Mucosa of gallbladder (tissue), 1 donor: Measurements from ENCODE around the gene UNC45A. TPM values are rescaled to one million over a fixed set of nuclear protein-coding genes. Genes with fewer than 3 reads are reported as not detected.
A peak's percentile ranks its signal among the peaks of the same experiment; 100 is the strongest.
"Not testable (repeated sequence)": the region's sequence is repeated elsewhere in the genome, so short reads cannot be mapped to it uniquely, and the experiment has no call there.

Experiments used
- DNase-seq: peaks from one replicate; pipeline ENCODE4 v3.0.0-alpha.2; 2020; ENCODE audit warnings: low spot score
- total RNA-seq: library from RNA; stranded (reverse); gene quantifications from one replicate; pipeline ENCODE4 v1.2.1, GENCODE V29; 2021
- donor health status: DM: no; HTN: no; CAD: no.

The UNC45A gene
- total RNA-seq, 1 donor from 2014 or later = 117 TPM

DNA sequence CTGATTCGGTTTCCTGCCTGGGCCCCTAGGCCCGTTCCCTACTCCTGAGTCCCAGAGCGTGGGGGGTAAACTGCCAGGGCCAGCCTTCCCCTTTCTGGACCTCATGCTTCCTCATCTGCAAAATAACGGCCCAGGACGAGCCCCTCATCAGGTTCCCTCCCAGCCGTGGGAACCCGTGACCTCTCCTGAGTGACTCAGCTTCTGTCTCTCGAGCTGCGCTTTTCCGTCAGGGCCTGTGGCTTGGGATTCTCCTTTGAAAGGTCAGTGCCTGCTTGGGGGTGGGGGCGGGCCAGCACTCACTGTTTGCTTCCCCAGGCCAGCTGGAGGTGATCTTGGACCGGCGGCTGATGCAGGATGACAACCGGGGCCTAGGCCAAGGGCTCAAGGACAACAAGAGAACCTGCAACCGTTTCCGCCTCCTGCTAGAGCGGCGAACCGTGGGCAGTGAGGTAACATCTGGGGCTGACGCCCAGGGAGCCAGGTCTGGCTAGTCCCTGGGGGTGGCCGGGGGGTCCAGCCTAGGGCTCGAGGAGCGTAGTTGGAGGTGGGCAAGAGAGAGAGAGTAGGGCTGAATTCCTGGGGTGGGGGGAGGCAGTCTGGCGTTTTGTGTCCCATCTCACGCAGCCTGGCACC is 19.2 kb upstream of the UNC45A start:
- DNase-seq = peak; percentile 45

DNA sequence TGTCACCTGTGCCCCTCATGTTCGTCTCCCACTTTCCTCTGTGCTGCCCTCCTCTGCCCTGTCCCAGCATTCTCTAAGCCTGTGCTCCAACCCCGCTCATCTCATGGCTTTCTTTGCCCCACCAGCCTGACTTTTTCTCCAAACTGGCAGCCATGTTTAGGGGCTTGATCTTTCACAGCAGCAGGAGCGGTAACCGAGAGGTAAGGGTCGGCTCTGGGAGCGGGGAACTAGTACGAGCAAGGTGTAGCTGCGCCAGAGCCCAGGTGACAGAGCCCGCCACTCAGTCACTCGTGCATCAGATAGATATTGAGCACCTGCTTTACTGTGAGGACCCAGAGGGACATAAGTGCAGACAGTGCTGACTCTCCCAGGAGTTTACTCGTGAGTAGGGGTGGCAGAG is 18.6 kb upstream of the UNC45A start:
- DNase-seq = no peak

DNA sequence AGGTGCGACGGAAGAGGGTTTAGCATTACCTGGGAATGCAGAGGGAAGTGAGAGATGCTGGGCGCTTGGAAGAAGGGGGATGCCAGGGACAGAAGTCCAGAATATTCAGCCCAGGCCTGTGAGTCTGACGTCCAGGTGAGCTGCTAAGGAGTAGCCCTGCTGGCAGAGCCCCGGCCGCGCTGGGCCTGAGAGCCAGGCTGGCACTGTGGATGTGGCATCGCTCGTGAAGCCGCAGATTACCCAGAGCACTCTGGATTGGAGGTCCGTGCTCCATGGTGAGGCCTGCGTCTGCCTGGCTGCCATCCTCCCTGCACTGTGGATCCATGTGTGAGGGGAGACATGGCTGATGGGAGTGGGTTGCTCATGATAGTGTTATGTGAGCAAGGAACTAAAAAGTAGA is 17.5 kb upstream of the UNC45A start:
- DNase-seq = no peak

GRCh38 chr15:90918034-90918788 is 16.9 kb upstream of the UNC45A start:
- no peak for DNase-seq

GRCh38 chr15:90918835-90919234 is 16.2 kb upstream of the UNC45A start:
- no peak for DNase-seq

GRCh38 chr15:90921887-90922286 is 13.2 kb upstream of the UNC45A start:
- DNase-seq = no peak

- DNase-seq = not testable (repeated sequence)
Measured at GRCh38 chr15:90922712-90923322, 12.3 kb upstream of the UNC45A start.

GRCh38 chr15:90924375-90924774 is 10.7 kb upstream of the UNC45A start:
- no peak for DNase-seq

DNA sequence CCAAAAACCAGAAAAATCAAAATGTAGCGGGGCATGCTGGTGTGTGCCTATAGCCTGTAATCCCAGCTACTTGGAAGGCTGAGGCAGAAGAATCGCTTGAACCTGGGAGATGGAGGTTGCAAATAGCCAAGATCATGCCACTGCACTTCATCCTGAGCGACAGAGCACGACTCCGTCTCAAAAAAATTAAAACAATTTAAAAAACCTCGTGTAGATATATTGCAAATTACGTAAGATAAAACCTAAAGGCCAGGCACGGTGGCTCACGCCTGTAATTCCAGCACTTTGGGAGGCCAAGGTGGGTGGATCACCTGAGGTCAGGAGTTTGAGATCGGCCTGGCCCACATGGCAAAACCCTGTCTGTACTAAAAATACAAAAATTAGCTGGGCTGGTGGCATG is 8.3 kb upstream of the UNC45A start:
- DNase-seq = not testable (repeated sequence)

DNA sequence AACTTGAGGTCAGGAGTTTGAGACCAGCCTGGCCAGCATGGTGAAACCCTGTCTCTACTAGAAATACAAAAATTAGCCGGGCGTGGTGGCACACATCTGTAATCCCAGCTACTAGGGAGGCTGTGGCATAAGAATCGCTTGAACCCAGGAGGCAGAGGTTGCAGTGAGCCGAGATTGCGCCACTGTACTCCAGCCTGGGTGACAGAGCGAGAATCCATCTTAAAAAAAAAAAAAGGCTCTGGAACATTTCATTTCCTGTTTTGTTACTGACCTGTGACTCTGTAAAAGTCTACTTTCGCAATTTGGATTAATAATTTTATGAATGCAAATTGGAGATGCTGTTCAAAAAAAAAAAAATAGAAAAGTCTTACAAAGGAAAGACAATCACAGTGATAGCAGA is 7.0 kb upstream of the UNC45A start:
- DNase-seq = not testable (repeated sequence)

- DNase-seq = no peak
Measured at GRCh38 chr15:90929246-90930019, 5.7 kb upstream of the UNC45A start.

GRCh38 chr15:90930861-90931574 is 4.1 kb upstream of the UNC45A start:
- DNase-seq = no peak

DNA sequence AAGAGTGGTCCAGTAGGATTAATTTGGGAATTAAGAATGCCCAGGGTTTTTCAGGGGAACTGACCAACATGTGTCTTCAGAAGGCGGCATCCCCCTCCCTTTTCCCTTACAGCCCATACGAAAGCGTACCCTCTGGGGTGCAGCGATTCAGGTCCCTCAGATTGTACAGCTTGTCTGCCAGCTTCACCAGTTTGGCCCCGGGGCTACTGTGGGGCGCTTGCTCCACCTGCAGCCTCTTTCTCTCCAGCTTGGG is 3.6 kb upstream of the UNC45A start:
- no peak for DNase-seq

- DNase-seq = peak; percentile 91
Measured at GRCh38 chr15:90931828-90932659, 3.0 kb upstream of the UNC45A start, which contains the start of gene HDDC3. TSS of gene HDDC3 (minus strand) at chr15:90932549. CDS start at chr15:90932540, 9 bp downstream.

DNA sequence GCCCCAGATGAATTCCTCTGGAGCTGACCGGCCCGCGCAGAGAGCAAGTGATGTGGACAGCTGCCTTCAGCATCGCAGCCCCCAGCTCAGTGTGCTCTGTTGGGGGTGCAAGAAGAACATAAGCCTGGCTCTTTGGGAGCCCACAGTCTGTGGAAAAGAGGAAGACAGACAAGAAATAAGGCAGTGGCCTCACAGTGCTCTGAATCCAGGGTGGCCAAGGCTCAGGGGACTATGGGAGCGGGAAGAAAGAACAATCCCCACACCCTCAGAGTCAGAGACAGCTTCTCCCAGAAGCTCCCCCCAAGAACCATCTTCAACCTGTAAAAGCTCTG is 2.5 kb upstream of the UNC45A start:
- DNase-seq = no peak

- DNase-seq = no peak
Measured at GRCh38 chr15:90933301-90933700, 1.8 kb upstream of the UNC45A start.

- DNase-seq = peak; percentile 90
Measured at GRCh38 chr15:90934256-90934948, 683 bp upstream of the UNC45A start.

- no peak for DNase-seq
Measured at GRCh38 chr15:90936823-90937222, 1.7 kb downstream of the UNC45A start.

GRCh38 chr15:90938261-90938660 is 3.2 kb downstream of the UNC45A start:
- no peak for DNase-seq

GRCh38 chr15:90939756-90940155 is 4.7 kb downstream of the UNC45A start:
- no peak for DNase-seq
